GM19328 (cell line): Measurements from ENCODE around the gene TBC1D3H.
"Not testable (repeated sequence)": the region's sequence is repeated elsewhere in the genome, so short reads cannot be mapped to it uniquely, and the experiment has no call there.

Experiments
- ATAC-seq: cut with Tn5 transposase; IDR thresholded peaks from one replicate; pipeline ENCODE4 v1.9.1; 2021; ENCODE audit warnings: mild to moderate bottlenecking, moderate library complexity; ENCODE audit not compliant: unreplicated experiment

Gene TBC1D3H

DNA sequence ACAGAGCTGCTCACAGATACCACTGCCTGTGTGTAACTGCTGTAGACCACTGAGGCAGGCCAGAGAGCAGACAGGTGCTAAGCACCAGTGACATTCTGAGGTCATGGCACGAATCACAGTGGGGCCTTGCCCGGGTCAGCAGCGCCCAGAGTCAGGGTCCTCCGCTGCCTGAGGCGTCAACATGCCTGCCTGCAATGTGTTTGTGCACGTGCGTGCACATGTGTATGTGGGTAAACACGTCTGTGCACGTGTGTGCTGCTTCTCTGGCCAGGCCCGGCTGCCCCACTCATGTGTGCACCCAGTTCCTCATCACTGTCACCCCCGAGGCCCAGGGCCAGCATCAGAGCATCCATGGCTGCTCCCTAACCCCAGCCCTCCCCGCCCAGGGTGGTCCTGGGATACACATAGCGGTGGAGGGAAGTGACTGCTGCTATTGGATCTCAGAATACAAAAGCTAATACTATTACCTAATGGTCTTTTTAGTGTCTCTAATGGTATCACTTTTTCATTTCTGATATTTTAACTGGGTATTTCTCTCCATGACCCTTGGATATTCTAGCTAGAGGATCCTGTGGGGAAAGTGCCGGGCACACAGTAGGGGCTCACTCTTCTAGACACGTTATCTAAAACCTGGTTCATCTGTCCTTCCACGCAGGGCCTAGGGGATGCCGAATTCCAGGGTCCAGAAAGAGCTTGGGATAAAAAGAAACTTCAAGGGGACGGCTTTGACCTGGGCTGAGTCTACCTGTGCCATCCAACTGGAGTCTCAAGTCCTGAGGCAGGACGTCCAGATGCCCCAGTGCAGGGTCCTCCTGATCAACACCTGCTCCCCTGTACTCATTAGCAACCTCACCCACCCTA, at the start of gene TBC1D3H:
TSS of gene TBC1D3H (minus strand) at position 51 of the 861 bp plus-strand sequence. CDS start 1,540 bp downstream, outside the sequence.
- not testable (repeated sequence) for ATAC-seq

GRCh38 chr17:36428891-36429290, 40.7 kb upstream of the TBC1D3H start:
- ATAC-seq: not testable (repeated sequence)

DNA sequence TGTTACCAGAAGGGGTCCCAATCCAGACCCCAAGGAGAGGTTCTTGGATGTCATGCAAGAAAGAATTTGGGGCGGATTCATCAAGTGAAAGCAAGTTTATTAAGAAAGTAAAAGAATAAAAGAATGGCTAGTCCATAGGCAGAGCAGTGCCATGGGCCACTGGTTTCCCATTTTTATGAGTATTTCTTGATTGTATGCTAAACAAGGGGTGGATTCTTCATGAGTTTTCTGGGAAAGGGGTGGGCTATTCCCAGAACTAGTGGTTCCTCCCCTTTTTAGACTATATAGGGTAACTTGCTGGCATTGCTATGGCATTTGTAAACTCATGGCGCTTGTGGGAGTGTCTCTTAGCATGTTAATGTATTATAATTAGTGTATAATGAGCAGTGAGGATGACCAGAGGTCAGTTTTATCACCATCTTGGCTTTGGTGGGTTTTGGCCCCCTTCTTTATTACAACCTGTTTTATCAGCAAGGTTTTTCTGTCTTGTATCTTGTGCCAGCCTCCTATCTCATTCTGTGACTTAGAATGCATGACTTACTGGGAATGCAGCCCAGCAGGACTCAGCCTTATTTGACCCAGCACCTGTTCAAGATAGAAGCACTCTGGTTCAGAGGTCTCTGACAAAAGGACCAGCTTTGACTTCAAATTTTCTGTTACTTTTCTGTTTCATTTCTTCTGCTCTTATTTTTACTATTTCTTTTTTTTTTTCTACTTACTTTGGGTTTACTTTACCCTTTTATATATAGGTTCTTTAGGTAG, 27.1 kb upstream of the TBC1D3H start:
- ATAC-seq: not testable (repeated sequence)

GRCh38 chr17:36390943-36391645, 2.9 kb upstream of the TBC1D3H start:
- ATAC-seq: not testable (repeated sequence)

DNA sequence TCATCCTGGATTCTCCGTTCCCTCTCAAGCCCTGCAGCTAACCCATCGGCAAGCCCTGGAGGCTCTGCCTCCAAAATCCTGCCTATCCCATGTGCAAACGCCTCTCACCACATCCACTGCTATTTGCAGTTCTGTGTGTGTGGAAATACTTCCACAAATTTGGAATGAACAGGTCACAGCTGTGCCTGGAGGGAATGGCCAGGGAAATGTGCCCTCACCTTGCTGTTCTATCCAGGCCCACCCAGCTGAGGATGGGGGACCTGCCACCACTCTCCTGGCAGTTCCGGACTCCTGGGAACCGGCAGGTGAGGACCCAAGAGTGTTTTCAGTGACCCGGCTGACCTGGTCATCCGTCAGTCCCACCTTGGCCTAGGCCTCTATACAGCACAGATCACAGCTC, 12.3 kb downstream of the TBC1D3H start:
- ATAC-seq: not testable (repeated sequence)

GRCh38 chr17:36362496-36362895, 25.7 kb downstream of the TBC1D3H start:
- ATAC-seq: not testable (repeated sequence)
